ENCODE measurements around the gene PCDH9.

DNA sequence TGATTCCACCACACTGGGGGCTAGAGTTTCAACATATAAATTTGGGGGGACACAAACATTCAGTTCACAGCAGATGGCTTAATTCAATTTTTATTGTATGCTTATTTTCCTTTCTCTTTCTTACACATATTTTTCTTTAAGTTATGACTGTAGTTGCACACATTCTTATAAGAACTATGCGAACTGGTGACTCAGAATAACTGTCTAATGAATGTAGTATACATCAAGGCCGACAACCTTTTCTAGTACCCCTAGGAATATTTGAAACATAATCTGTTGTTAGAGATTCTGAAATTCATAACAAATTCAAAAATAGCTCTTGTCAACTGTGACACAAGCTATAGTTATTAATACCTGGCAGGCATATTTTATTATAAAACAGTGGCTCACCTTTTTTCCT, 695.6 kb downstream of the PCDH9 start:
- TF ChIP-seq MED13 (CRISPR knock-in tag; IDR thresholded peaks at IDR 0.05) (no peak), TCF7L2 (IDR thresholded peaks at IDR 0.05; ENCODE audit: low read depth, low read length) (no peak), ZNF101 (CRISPR knock-in tag; IDR thresholded peaks at IDR 0.05; ENCODE audit: borderline replicate concordance, low read depth) (no peak), PHF21A (CRISPR knock-in tag; IDR thresholded peaks at IDR 0.05) (no peak), FOXM1 (CRISPR knock-in tag; IDR thresholded peaks at IDR 0.05) (no peak), POLR2A (IDR thresholded peaks at IDR 0.05; ENCODE audit: insufficient read depth in 1 of 2, low read depth in 2 of 2, low read length in 2 of 2) (no peak), ZNF619 (CRISPR knock-in tag; IDR thresholded peaks at IDR 0.05) (no peak), ARHGAP35 (CRISPR knock-in tag; IDR thresholded peaks at IDR 0.05; ENCODE audit: borderline replicate concordance) (no peak), POLR2AphosphoS5 (IDR thresholded peaks at IDR 0.05; ENCODE audit: low read depth, low read length) (no peak), ZNF878 (CRISPR knock-in tag; IDR thresholded peaks at IDR 0.05) (no peak), MYC (CRISPR knock-in tag; IDR thresholded peaks at IDR 0.05; ENCODE audit: borderline replicate concordance) (no peak)
- TF ChIP-seq, protein P1, sequence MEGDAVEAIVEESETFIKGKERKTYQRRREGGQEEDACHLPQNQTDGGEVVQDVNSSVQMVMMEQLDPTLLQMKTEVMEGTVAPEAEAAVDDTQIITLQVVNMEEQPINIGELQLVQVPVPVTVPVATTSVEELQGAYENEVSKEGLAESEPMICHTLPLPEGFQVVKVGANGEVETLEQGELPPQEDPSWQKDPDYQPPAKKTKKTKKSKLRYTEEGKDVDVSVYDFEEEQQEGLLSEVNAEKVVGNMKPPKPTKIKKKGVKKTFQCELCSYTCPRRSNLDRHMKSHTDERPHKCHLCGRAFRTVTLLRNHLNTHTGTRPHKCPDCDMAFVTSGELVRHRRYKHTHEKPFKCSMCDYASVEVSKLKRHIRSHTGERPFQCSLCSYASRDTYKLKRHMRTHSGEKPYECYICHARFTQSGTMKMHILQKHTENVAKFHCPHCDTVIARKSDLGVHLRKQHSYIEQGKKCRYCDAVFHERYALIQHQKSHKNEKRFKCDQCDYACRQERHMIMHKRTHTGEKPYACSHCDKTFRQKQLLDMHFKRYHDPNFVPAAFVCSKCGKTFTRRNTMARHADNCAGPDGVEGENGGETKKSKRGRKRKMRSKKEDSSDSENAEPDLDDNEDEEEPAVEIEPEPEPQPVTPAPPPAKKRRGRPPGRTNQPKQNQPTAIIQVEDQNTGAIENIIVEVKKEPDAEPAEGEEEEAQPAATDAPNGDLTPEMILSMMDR (CRISPR knock-in tag; IDR thresholded peaks at IDR 0.05) = no peak
- TF ChIP-seq, protein P2, sequence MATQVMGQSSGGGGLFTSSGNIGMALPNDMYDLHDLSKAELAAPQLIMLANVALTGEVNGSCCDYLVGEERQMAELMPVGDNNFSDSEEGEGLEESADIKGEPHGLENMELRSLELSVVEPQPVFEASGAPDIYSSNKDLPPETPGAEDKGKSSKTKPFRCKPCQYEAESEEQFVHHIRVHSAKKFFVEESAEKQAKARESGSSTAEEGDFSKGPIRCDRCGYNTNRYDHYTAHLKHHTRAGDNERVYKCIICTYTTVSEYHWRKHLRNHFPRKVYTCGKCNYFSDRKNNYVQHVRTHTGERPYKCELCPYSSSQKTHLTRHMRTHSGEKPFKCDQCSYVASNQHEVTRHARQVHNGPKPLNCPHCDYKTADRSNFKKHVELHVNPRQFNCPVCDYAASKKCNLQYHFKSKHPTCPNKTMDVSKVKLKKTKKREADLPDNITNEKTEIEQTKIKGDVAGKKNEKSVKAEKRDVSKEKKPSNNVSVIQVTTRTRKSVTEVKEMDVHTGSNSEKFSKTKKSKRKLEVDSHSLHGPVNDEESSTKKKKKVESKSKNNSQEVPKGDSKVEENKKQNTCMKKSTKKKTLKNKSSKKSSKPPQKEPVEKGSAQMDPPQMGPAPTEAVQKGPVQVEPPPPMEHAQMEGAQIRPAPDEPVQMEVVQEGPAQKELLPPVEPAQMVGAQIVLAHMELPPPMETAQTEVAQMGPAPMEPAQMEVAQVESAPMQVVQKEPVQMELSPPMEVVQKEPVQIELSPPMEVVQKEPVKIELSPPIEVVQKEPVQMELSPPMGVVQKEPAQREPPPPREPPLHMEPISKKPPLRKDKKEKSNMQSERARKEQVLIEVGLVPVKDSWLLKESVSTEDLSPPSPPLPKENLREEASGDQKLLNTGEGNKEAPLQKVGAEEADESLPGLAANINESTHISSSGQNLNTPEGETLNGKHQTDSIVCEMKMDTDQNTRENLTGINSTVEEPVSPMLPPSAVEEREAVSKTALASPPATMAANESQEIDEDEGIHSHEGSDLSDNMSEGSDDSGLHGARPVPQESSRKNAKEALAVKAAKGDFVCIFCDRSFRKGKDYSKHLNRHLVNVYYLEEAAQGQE (IDR thresholded peaks at IDR 0.05; ENCODE audit: borderline replicate concordance in 1 of 2, low read depth in 1 of 2, low read length in 2 of 2) = no peak
- TF ChIP-seq, protein P3, sequence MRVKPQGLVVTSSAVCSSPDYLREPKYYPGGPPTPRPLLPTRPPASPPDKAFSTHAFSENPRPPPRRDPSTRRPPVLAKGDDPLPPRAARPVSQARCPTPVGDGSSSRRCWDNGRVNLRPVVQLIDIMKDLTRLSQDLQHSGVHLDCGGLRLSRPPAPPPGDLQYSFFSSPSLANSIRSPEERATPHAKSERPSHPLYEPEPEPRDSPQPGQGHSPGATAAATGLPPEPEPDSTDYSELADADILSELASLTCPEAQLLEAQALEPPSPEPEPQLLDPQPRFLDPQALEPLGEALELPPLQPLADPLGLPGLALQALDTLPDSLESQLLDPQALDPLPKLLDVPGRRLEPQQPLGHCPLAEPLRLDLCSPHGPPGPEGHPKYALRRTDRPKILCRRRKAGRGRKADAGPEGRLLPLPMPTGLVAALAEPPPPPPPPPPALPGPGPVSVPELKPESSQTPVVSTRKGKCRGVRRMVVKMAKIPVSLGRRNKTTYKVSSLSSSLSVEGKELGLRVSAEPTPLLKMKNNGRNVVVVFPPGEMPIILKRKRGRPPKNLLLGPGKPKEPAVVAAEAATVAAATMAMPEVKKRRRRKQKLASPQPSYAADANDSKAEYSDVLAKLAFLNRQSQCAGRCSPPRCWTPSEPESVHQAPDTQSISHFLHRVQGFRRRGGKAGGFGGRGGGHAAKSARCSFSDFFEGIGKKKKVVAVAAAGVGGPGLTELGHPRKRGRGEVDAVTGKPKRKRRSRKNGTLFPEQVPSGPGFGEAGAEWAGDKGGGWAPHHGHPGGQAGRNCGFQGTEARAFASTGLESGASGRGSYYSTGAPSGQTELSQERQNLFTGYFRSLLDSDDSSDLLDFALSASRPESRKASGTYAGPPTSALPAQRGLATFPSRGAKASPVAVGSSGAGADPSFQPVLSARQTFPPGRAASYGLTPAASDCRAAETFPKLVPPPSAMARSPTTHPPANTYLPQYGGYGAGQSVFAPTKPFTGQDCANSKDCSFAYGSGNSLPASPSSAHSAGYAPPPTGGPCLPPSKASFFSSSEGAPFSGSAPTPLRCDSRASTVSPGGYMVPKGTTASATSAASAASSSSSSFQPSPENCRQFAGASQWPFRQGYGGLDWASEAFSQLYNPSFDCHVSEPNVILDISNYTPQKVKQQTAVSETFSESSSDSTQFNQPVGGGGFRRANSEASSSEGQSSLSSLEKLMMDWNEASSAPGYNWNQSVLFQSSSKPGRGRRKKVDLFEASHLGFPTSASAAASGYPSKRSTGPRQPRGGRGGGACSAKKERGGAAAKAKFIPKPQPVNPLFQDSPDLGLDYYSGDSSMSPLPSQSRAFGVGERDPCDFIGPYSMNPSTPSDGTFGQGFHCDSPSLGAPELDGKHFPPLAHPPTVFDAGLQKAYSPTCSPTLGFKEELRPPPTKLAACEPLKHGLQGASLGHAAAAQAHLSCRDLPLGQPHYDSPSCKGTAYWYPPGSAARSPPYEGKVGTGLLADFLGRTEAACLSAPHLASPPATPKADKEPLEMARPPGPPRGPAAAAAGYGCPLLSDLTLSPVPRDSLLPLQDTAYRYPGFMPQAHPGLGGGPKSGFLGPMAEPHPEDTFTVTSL (CRISPR knock-in tag; IDR thresholded peaks at IDR 0.05; ENCODE audit: borderline replicate concordance) = no peak
